GM21447 (cell line): Measurements from ENCODE around the gene PPM1F.

Source experiments
- ATAC-seq: cut with Tn5 transposase; IDR thresholded peaks from one replicate; pipeline ENCODE4 v1.9.1; 2021; ENCODE audit not compliant: unreplicated experiment

The PPM1F gene

GRCh38 chr22:21961127-21961867 lies 8.6 kb upstream of the PPM1F start:
- ATAC-seq = no peak

GRCh38 chr22:21960200-21961126 lies 7.8 kb upstream of the PPM1F start:
- no peak for ATAC-seq

- no peak for ATAC-seq
These were observed 6.8 kb upstream of the PPM1F start for GRCh38 chr22:21959274-21960074.

GRCh38 chr22:21958360-21959273 lies 6.0 kb upstream of the PPM1F start:
- ATAC-seq = no peak

GRCh38 chr22:21951931-21952465 lies 650 bp downstream of the PPM1F start:
- no peak for ATAC-seq

DNA sequence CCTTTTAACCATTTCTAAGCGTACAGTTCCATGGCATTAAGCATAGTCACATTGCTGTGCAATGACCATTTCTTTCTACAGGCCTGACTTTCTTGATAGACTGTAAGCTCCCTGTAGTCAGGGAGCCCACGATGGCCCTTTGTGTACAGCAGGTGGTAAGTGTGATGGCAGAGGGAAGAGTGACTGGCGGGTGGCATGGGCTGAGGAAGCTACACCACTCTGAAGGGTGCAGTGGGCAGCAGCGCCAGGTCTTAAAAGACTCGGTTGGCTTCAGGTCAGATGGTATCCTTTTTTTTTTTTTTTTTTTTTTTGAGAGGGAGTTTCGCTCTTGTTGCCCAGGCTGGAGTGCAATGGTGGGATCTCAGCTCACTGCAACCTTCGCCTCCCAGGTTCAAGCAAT lies 1.6 kb downstream of the PPM1F start:
- no peak for ATAC-seq

GRCh38 chr22:21949948-21950347 lies 2.7 kb downstream of the PPM1F start:
- ATAC-seq = no peak

DNA sequence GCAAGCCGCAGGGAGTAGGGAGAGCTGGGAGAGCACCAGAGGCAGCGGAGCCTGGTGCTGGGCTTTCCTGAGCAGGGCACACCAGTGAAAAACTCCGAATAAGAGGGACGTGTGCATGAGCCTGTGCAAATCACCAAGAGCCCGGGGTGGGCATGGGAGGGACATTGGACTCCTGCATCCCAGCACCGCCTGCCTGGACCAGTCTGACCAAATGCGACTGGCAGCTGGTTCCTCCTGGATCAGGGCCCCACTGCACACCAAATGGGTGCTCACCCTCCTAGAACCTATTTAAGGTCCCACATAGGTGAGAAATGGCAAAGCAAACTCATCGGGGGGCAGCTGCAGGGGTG lies 3.1 kb downstream of the PPM1F start:
- no peak for ATAC-seq

DNA sequence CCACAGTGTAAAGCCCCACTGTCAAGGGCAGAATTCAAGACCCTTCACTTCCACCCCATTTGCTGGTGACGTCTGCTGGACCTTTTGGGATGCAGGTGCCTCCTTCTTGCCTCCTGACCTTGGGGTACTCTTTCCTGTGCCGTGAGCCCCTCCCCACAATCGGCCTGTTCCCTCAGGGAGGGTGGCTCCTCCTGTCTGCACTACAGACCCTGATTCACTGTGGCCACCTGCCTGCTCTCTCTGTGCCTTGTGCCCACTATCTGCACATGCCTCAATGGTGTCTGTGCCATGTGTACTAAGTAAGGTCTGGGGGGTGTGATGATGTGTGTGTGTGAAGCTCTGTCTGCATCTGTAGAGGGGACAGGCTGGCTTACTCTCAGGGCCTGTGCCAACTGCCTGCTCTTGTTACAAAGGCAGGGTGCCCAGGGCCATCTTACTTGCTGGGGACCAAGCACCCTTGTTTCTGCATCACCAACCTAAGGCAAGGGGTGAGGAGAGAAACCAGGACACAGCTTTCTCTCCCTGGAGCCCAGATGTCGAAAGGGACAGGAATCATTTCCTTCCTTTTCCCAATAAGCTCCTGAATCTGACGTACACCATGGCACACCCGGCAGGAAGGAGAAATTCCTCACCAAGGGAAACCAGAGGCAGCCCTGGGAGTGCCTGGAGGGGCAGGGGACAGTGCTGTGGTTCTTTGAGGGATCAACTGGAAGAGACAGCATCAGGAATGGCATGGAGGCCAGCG lies 3.7 kb downstream of the PPM1F start:
- ATAC-seq = no peak

GRCh38 chr22:21948390-21948789 lies 4.3 kb downstream of the PPM1F start:
- no peak for ATAC-seq

- no peak for ATAC-seq
These were observed 5.3 kb downstream of the PPM1F start for GRCh38 chr22:21947040-21948014.

DNA sequence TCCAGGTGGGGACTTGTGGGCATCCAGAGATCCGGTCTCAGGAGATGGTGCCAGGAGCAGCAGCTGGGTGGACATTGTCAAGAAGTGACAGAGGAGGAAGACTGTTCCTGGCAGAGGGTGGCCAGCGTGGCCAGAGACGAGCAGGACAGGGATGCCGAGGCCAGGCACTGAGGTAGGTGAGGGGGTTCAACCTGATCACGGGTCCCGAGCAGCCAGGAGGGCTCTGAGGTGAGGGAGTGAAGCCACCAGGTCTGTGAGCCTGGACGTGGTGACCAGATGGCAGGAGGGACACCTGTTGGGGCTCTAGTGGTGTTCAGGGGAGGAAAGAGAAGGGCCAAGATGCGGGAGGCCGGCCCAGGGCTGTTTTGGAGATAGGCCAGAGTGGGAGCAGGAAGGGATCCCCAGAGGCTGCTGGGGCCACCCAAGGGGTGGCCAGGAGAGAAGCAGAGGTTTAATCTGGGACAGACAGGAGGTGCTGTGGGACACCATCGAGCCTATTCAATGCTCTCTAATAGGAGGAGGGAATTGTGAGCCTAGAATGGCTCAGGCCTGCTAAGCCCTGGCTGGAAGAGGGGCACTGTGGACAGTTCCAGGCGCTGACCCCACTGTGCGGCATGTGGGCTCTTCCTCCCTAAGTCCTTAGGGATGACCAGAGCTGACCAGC lies 6.3 kb downstream of the PPM1F start:
- no peak for ATAC-seq

- no peak for ATAC-seq
These were observed 7.0 kb downstream of the PPM1F start for GRCh38 chr22:21945453-21946261.

GRCh38 chr22:21944871-21945270 lies 7.8 kb downstream of the PPM1F start:
- ATAC-seq = no peak

- ATAC-seq = no peak
These were observed 8.8 kb downstream of the PPM1F start for GRCh38 chr22:21943571-21944448.
